Tibial nerve (tissue), 4 donors: ENCODE results near the gene FNDC3A.

Experiments used
- CTCF ChIP-seq, 5 experiments: fragments of 200-600 bp in 3 of 5; fragments of 450-650 bp in 2 of 5; sonication (generic) in 3 of 5; IDR thresholded peaks; one replicate each; pipeline ENCODE4 v1.5.1; 2016 to 2019; ENCODE audit warnings: antibody characterized with exemption in 5 of 5, mild to moderate bottlenecking in 3 of 5, moderate library complexity in 2 of 5
- EP300 ChIP-seq, 2 donors: sonication (generic); formaldehyde crosslinking; IDR thresholded peaks; one replicate each; pipeline ENCODE4 v1.6.1; 2017; ENCODE audit warnings: antibody characterized with exemption in 2 of 2, mild to moderate bottlenecking in 1 of 2
- POLR2A ChIP-seq, 2 donors: fragments of 450-650 bp; IDR thresholded peaks; one replicate each; pipeline ENCODE4 v1.6.1; 2017; ENCODE audit warnings: antibody characterized with exemption in 2 of 2, mild to moderate bottlenecking in 2 of 2, moderate library complexity in 2 of 2

DNA sequence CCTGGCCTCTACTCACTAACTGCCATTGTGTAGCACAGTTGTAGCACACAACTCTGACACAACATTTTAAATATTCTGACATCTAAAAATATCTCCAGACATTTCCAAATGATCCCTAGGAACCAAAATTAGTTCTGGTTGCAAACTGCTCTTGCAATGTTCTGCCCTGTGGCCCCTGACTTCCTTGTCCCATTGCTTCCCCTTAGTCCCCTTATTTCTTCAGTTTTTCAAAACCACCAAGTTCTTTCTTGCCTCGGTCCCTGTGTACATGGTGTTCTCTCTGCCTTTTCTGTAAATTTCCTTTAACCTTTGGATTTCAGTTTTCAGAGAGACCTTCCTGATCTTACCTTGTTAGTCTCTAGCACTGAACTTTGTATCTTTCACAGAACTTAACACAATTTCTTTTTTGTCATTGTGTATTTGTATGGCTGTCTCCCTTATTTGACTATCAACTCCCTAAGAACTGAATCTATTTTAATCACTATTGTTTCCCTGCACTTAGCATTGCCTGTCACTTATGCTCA is 156.8 kb downstream of the FNDC3A start:
- TF ChIP-seq POLR2A (IDR thresholded peaks at IDR 0.05) (no peak), CTCF (IDR thresholded peaks at IDR 0.05) (no peak), EP300 (IDR thresholded peaks at IDR 0.05) (peak in 1 of 2 donors; percentile 51)
